Measurements from ENCODE around the gene MICAL2.

MICAL2 gene

DNA sequence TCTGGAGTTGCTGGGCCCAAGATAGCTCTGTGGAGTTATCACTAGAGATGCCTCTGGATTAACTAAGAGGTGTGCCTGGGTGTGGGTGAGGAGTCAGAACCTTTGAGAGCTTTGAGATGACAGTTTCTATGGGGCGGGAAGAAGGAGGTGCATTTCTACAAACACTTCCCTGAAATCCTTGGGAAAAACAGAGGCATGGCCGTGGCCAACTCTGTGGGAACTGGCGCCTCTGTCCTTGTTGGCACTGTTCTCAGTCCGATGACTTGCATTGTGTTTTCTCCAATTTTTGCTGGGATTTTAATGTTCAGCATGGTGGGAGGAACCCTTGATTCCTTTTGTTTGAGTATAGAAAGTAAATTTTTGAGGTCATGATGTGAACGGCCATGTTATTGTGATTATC lies 151.2 kb downstream of the MICAL2 start:
- TF ChIP-seq, protein P1, sequence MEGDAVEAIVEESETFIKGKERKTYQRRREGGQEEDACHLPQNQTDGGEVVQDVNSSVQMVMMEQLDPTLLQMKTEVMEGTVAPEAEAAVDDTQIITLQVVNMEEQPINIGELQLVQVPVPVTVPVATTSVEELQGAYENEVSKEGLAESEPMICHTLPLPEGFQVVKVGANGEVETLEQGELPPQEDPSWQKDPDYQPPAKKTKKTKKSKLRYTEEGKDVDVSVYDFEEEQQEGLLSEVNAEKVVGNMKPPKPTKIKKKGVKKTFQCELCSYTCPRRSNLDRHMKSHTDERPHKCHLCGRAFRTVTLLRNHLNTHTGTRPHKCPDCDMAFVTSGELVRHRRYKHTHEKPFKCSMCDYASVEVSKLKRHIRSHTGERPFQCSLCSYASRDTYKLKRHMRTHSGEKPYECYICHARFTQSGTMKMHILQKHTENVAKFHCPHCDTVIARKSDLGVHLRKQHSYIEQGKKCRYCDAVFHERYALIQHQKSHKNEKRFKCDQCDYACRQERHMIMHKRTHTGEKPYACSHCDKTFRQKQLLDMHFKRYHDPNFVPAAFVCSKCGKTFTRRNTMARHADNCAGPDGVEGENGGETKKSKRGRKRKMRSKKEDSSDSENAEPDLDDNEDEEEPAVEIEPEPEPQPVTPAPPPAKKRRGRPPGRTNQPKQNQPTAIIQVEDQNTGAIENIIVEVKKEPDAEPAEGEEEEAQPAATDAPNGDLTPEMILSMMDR (IDR thresholded peaks at IDR 0.05; ENCODE audit: borderline replicate concordance, insufficient read depth, low read depth, low read length): no peak
- no peak overlapping the region for H3K4me3 ChIP-seq (ENCODE audit: low read depth, low read length)

DNA sequence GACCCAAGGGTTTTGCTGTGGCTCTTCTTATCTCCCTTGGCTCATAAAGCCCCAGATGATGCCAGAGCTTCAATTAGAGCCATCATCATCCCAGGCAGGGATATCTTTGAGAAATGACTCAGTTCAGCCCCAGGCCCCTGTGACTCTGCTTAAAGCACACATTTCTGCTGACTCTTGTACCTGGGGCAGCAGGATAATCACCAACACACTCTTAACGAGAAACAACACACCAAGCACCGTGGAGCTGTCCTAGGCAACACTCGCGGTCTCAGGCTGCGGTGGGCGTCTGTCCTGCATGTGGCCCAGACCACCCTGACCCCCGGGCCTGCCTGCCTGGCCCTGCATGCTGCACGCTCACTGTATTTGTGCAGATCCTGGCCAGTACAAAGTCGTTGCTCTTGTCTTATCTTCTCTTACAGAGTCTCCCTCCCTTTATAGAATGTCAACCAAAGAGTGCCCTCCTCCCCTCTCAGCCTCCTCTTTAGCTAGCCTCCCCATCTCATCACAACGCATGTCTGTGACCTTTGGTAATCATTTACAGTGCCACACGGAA lies 152.8 kb downstream of the MICAL2 start:
- TF ChIP-seq, protein P1 (IDR thresholded peaks at IDR 0.05; ENCODE audit: borderline replicate concordance, insufficient read depth, low read depth, low read length): no peak
- H3K4me3 ChIP-seq (ENCODE audit: low read depth, low read length): no peak overlapping the region

DNA sequence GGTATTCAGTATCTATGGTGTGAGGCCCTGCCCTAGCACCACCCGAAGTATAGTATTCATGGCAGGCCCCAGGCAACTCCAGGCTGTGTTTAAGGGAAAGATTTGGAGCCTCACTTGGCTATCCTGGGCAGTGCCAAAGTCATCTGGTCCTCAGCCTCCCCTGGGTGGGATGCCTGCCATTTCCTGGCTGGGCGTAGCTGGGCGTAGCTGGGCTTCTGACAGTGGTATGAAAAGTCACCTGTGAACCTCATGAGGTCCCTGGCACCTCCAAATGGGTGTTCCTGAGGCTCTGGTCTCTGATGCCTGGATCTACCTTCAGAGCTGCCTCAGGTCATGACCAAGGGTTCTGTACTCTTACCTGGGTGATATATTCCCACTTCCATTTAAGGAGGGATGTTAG lies 154.0 kb downstream of the MICAL2 start:
- no peak overlapping the region for H3K4me3 ChIP-seq (ENCODE audit: low read depth, low read length)
- TF ChIP-seq, protein P1 (IDR thresholded peaks at IDR 0.05; ENCODE audit: borderline replicate concordance, insufficient read depth, low read depth, low read length): no peak

DNA sequence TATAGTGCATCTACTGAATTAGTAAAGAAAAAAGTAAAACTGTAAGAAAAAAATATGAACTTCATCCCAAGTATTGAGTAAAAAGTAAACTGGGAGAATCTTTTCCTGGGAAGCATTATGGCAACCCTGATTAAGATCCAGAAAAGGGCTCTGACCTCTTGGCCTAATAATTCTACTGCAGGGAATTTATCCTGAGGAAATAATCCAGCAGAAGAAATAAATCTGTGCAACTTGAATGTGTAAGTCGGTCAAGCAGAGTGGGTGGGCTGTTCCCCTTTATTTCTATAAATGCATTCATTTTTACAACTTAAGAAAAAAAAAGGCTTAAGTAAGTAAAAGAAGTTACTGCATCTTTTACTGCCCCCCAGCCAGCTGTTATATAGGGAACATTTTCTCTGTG lies 155.7 kb downstream of the MICAL2 start:
- no peak overlapping the region for H3K4me3 ChIP-seq (ENCODE audit: low read depth, low read length)
- TF ChIP-seq, protein P1 (IDR thresholded peaks at IDR 0.05; ENCODE audit: borderline replicate concordance, insufficient read depth, low read depth, low read length): no peak

DNA sequence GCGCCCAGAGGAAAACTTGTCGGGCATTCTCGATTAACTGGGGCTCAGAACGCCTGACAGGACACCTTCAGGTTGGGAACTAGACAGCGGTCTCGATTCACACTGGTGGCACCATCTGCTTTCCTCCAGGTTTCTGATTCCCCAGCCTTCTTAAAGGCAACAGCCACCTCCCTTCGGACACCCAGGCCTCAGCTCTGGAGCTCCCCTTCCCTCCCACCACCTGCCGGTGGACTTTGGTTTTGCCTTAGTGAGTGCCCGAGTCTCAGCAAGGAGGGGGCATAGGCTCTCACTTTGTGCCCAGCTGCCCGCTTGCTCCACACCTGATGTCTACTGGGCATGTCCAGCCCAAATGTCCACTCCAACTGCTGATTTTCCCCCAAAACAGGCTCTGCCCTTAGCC lies 156.6 kb downstream of the MICAL2 start:
- H3K4me3 ChIP-seq (ENCODE audit: low read depth, low read length): no peak overlapping the region
- TF ChIP-seq, protein P1 (IDR thresholded peaks at IDR 0.05; ENCODE audit: borderline replicate concordance, insufficient read depth, low read depth, low read length): no peak

DNA sequence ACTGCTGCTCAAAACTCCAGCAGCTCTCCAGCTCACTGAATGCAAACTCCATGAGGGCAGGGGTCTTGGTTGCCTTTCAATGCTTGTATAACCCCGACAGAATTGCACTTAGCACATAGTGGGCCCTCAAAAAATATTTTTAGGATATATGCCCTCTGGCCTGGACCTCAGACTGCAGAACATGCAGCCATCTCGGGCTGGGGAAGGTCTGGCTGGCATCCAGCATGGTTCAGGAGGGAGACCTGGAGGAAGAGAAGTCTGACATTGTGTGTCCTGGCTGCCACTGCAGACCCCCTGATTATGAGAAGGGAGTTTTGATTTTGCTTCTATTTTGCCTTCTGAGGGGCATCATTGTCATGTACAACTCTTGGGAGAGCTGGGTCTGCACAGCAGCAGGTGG lies 157.5 kb downstream of the MICAL2 start:
- no peak overlapping the region for H3K4me3 ChIP-seq (ENCODE audit: low read depth, low read length)
- TF ChIP-seq, protein P1 (IDR thresholded peaks at IDR 0.05; ENCODE audit: borderline replicate concordance, insufficient read depth, low read depth, low read length): no peak

DNA sequence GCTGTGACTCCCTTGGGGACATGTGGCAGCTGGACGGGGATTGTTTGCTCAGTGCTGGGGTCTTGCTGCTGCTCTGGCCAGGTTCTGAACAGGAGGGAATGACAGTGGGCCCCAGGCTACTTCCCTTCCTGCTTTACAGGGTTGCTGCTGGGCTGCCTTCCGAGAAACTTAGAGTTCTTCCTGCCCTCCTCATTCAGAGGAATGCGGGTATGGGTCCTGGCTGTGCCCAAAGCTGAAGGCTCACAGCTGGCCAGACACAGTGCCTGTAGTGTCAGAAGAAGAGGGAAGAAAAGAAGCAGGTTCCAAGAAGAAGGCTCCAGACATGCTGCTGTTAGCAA lies 158.7 kb downstream of the MICAL2 start:
- no peak overlapping the region for H3K4me3 ChIP-seq (ENCODE audit: low read depth, low read length)

More for the DNA sequence above, 158.7 kb downstream of the MICAL2 start:
- TF ChIP-seq, protein P1 (IDR thresholded peaks at IDR 0.05; ENCODE audit: borderline replicate concordance, insufficient read depth, low read depth, low read length): no peak

Data from GM12875 (cell line).